ENCODE results near the gene CHRNA9. TPM values are rescaled to one million over a fixed set of nuclear protein-coding genes. Genes with fewer than 3 reads are reported as not detected.

CHRNA9 gene
- total and polyA plus RNA-seq, 2 donors (not counting 1 experiment from before 2014, with no cell fraction given): 0.07 TPM; not detected in 1

DNA sequence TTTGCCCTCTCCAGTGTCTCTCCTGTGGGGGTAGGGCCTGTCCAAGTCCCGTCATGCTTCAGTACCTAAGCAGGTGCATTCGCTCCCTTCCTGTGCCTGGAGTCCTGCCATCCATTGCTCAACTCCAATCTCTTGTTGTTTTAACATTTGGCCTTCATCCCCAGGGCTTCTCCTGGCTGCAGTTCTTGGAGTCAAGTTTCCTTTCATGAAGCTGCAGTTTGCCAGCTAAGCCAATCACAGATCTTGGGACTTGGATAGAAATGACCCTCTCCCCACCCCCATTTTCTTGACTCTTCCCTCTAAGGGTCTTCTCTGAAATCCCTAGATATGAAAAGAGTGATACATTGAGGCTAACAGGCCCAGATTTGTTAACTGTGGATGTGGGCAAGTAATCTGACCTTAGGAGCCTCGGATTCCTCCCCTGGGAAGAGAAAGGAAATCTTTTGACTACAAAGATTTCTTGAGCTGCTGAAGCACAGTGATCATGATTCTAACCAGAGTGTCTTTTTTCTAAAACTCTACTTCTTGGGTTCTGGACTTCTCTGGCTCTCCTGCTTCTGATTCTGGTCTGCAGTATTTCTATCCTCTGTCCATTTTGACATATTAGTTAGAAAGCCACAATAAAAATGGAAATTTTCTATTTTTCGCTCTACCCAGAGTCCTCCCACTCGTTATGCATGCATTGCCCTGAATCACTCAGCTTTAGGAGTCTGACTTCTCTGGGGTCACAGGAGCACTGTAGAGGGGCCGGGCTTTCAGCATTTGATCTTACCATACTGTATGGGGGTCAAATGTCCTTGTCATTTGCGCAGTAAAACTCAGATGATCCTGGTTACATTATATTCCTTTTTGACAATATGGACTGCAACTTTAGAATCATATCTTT, 61.0 kb downstream of the CHRNA9 start:
- POLR2A ChIA-PET: no interaction called here
- TF ChIP-seq, protein P1, sequence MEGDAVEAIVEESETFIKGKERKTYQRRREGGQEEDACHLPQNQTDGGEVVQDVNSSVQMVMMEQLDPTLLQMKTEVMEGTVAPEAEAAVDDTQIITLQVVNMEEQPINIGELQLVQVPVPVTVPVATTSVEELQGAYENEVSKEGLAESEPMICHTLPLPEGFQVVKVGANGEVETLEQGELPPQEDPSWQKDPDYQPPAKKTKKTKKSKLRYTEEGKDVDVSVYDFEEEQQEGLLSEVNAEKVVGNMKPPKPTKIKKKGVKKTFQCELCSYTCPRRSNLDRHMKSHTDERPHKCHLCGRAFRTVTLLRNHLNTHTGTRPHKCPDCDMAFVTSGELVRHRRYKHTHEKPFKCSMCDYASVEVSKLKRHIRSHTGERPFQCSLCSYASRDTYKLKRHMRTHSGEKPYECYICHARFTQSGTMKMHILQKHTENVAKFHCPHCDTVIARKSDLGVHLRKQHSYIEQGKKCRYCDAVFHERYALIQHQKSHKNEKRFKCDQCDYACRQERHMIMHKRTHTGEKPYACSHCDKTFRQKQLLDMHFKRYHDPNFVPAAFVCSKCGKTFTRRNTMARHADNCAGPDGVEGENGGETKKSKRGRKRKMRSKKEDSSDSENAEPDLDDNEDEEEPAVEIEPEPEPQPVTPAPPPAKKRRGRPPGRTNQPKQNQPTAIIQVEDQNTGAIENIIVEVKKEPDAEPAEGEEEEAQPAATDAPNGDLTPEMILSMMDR (IDR thresholded peaks at IDR 0.05): no peak
- no peak for TF ChIP-seq EZH2 (IDR thresholded peaks at IDR 0.05; ENCODE audit: borderline replicate concordance, insufficient read depth, low read depth, low read length, poor library complexity, severe bottlenecking)
- H3K9me3 ChIP-seq (ENCODE audit: control extremely low read depth in 1 of 3, control insufficient read depth in 2 of 3, insufficient read depth in 1 of 3, low read length in 2 of 3): no peaks in the 10 kb centered on the region
- no peaks in the 10 kb centered on the region for H3K4me1 ChIP-seq (ENCODE audit: control insufficient read depth in 2 of 2, insufficient read depth in 2 of 2, low read length in 2 of 2)
- CTCF ChIA-PET: no interaction called here
- no peaks in the 10 kb centered on the region for H3K27me3 ChIP-seq (replicated peaks in 1 of 4; ENCODE audit: control extremely low read depth in 1 of 4, control insufficient read depth in 3 of 4, insufficient read depth in 4 of 4, low read length in 3 of 4)
- H3K4me3 ChIP-seq (ENCODE audit: control extremely low read depth in 1 of 5, extremely low read depth in 1 of 5, insufficient read depth in 1 of 5, low read depth in 2 of 5, low read length in 4 of 5): no peak overlapping the region
- intact Hi-C loops (cut with micrococcal nuclease): no loop called here
- H3K27ac ChIP-seq (ENCODE audit: low read length in 2 of 2): no peak overlapping the region
- H3K27ac Mint-ChIP-seq: no peak overlapping the region
- H3K27me3 Mint-ChIP-seq: no peaks in the 10 kb centered on the region
- no peaks in the 10 kb centered on the region for H3K9me3 Mint-ChIP-seq (ENCODE audit: insufficient read depth)
- no peak overlapping the region for H2AFZ ChIP-seq (ENCODE audit: insufficient read depth, low read depth, low read length, poor library complexity, severe bottlenecking)
- H3K4me2 ChIP-seq (replicated peaks; ENCODE audit: low read depth, low read length, poor library complexity, severe bottlenecking): no peak overlapping the region
- no peak for ATAC-seq (ENCODE audit: low read depth)
- H3K4me3 Mint-ChIP-seq: no peak overlapping the region
- H3K4me1 Mint-ChIP-seq: no peaks in the 10 kb centered on the region
- no peaks in the 10 kb centered on the region for H3K36me3 ChIP-seq (replicated peaks in 1 of 2; ENCODE audit: control extremely low read depth in 1 of 2, control insufficient read depth in 1 of 2, extremely low read depth in 1 of 2, insufficient read depth in 2 of 2, low read length in 1 of 2)
- DNase-seq: no peak
- no peak overlapping the region for H3K9ac ChIP-seq (ENCODE audit: low read length)
- no peaks in the 10 kb centered on the region for H3K79me2 ChIP-seq (ENCODE audit: control insufficient read depth, insufficient read depth, low read length)
- H4K20me1 ChIP-seq (ENCODE audit: control insufficient read depth, insufficient read depth, low read length, poor library complexity, severe bottlenecking): no peaks in the 10 kb centered on the region
- 64% methylated on average over 3 of the region's 7 CpGs for WGBS (ENCODE audit: insufficient coverage)

DNA sequence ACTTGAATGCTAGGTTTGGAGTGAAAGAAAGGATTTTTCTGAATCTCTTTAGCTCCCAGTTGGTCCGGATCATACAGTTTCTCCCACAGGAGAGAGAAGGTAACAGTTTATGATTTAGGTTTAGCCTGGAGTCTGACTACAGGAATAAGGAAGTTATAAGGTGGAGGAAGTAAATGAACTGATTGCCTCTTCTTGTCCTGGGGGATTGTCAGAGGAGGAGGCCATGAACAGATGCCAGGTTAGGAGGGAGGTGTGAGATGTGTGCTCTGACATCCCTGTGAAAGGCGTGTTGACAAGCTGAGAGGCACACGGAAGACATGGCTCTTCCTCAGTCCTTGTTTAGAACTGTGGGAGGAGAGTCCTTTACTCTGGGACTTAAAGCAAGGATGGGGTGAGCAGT, 64.4 kb downstream of the CHRNA9 start:
- H3K4me3 ChIP-seq (ENCODE audit: control extremely low read depth in 1 of 5, extremely low read depth in 1 of 5, insufficient read depth in 1 of 5, low read depth in 2 of 5, low read length in 4 of 5): no peak overlapping the region
- Mint-ChIP-seq H3K4me1 (no peaks in the 10 kb centered on the region), H3K27ac (no peak overlapping the region), H3K27me3 (no peaks in the 10 kb centered on the region), H3K9me3 (ENCODE audit: insufficient read depth) (no peaks in the 10 kb centered on the region), H3K4me3 (no peak overlapping the region)
- ChIA-PET CTCF (no interaction called here), POLR2A (no interaction called here)
- no peak overlapping the region for H3K27ac ChIP-seq (ENCODE audit: low read length in 2 of 2)
- H3K36me3 ChIP-seq (replicated peaks in 1 of 2; ENCODE audit: control extremely low read depth in 1 of 2, control insufficient read depth in 1 of 2, extremely low read depth in 1 of 2, insufficient read depth in 2 of 2, low read length in 1 of 2): no peaks in the 10 kb centered on the region
- H2AFZ ChIP-seq (ENCODE audit: insufficient read depth, low read depth, low read length, poor library complexity, severe bottlenecking): no peak overlapping the region
- H3K79me2 ChIP-seq (ENCODE audit: control insufficient read depth, insufficient read depth, low read length): no peaks in the 10 kb centered on the region
- DNase-seq (no peak), ATAC-seq (ENCODE audit: low read depth) (no peak)
- TF ChIP-seq, protein P1 (IDR thresholded peaks at IDR 0.05): no peak
- no peak for TF ChIP-seq EZH2 (IDR thresholded peaks at IDR 0.05; ENCODE audit: borderline replicate concordance, insufficient read depth, low read depth, low read length, poor library complexity, severe bottlenecking)
- no peaks in the 10 kb centered on the region for H3K27me3 ChIP-seq (replicated peaks in 1 of 4; ENCODE audit: control extremely low read depth in 1 of 4, control insufficient read depth in 3 of 4, insufficient read depth in 4 of 4, low read length in 3 of 4)
- H3K9me3 ChIP-seq (ENCODE audit: control extremely low read depth in 1 of 3, control insufficient read depth in 2 of 3, insufficient read depth in 1 of 3, low read length in 2 of 3): no peaks in the 10 kb centered on the region
- WGBS (ENCODE audit: insufficient coverage): 89% methylated on average over 3 of the region's 3 CpGs
- no peak overlapping the region for H3K9ac ChIP-seq (ENCODE audit: low read length)
- no peak overlapping the region for H3K4me2 ChIP-seq (replicated peaks; ENCODE audit: low read depth, low read length, poor library complexity, severe bottlenecking)
- intact Hi-C loops (cut with micrococcal nuclease): no loop called here
- H4K20me1 ChIP-seq (ENCODE audit: control insufficient read depth, insufficient read depth, low read length, poor library complexity, severe bottlenecking): no peaks in the 10 kb centered on the region
- H3K4me1 ChIP-seq (ENCODE audit: control insufficient read depth in 2 of 2, insufficient read depth in 2 of 2, low read length in 2 of 2): no peaks in the 10 kb centered on the region
